Testis (tissue), 2 donors: ENCODE data around the gene PRKAB1.

Experiments
- POLR2A ChIP-seq: fragments of 450-650 bp; IDR thresholded peaks from one replicate; pipeline ENCODE4 v1.6.1; 2017; ENCODE audit warnings: antibody characterized with exemption, mild to moderate bottlenecking, moderate library complexity
- TF ChIP-seq, protein P1 (sequence below), 3 experiments: fragments of 450-650 bp in 2 of 3; fragments of 200-600 bp in 1 of 3; sonication (generic) in 1 of 3; IDR thresholded peaks; one replicate each; pipeline ENCODE4 v1.5.1; 2016 to 2019; ENCODE audit warnings: antibody characterized with exemption in 3 of 3, mild to moderate bottlenecking in 2 of 3, moderate library complexity in 1 of 3

DNA sequence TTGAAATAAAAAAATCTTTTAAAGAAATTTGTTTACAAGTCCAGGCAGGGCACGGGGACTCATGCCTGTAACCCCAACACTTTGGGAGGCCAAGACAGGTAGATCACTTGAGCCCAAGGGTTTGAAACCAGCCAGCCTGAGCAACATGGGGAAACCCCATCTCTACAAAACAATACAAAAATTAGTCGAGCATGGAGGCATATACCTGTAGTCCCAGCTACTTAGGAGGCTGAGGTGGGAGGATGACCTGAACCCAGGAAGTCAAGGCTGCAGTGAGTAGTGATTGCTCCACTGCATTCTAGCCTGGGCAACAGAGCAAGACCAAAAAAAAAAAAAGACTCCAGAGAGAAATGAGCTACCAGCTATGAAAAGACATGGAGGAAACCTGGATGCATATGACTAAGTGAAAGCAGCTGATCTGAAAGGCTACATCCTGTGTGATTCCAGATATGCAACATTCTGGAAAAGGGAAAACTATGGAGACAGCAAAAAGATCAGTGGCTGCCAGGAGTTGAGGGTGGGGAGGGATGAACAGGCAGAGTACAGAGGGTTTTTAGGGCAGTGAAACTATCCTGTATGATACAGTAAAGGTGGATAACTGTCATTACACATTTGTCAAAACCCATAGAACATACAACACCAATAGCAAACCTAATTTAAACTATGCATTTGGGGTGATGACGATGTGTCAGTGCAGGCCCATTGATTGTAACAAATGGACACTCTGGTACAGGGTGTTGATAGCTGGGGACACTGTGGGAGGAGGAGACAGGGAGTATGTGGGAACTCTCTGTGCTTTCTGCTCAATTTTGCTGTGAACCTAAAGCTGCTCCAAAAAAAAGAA lies 59.9 kb downstream of the PRKAB1 start:
- TF ChIP-seq, protein P1, sequence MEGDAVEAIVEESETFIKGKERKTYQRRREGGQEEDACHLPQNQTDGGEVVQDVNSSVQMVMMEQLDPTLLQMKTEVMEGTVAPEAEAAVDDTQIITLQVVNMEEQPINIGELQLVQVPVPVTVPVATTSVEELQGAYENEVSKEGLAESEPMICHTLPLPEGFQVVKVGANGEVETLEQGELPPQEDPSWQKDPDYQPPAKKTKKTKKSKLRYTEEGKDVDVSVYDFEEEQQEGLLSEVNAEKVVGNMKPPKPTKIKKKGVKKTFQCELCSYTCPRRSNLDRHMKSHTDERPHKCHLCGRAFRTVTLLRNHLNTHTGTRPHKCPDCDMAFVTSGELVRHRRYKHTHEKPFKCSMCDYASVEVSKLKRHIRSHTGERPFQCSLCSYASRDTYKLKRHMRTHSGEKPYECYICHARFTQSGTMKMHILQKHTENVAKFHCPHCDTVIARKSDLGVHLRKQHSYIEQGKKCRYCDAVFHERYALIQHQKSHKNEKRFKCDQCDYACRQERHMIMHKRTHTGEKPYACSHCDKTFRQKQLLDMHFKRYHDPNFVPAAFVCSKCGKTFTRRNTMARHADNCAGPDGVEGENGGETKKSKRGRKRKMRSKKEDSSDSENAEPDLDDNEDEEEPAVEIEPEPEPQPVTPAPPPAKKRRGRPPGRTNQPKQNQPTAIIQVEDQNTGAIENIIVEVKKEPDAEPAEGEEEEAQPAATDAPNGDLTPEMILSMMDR (IDR thresholded peaks at IDR 0.05), result no peak
- TF ChIP-seq POLR2A, result no peak
